T-helper 9 cell (primary cell): ENCODE data around the gene ZEB2.

Experiments
- DNase-seq: peaks from one replicate; pipeline ENCODE4 v3.0.0-alpha.2; 2020

ZEB2 gene

GRCh38 chr2:144528108-144528507 is 8.2 kb upstream of the ZEB2 start:
- DNase-seq = no peak

GRCh38 chr2:144526831-144527230 is 6.9 kb upstream of the ZEB2 start:
- no peak for DNase-seq

- no peak for DNase-seq
These were observed 4.4 kb upstream of the ZEB2 start for GRCh38 chr2:144524118-144525009.

GRCh38 chr2:144523596-144524117 is 3.7 kb upstream of the ZEB2 start:
- no peak for DNase-seq

- no peak for DNase-seq
These were observed 3.1 kb upstream of the ZEB2 start for GRCh38 chr2:144522897-144523595.

- no peak for DNase-seq
These were observed 2.4 kb upstream of the ZEB2 start for GRCh38 chr2:144522176-144522896.

- no peak for DNase-seq
These were observed 1.8 kb upstream of the ZEB2 start for GRCh38 chr2:144521686-144522085.

- no peak for DNase-seq
These were observed 1.0 kb upstream of the ZEB2 start for GRCh38 chr2:144520756-144521487.

- DNase-seq = no peak
These were observed 354 bp downstream of the ZEB2 start for GRCh38 chr2:144519597-144519933.

GRCh38 chr2:144518748-144519596 is 947 bp downstream of the ZEB2 start:
- DNase-seq = no peak

GRCh38 chr2:144517866-144518747 is 1.8 kb downstream of the ZEB2 start:
- no peak for DNase-seq

GRCh38 chr2:144516981-144517865 is 2.7 kb downstream of the ZEB2 start:
- DNase-seq = no peak

- DNase-seq = no peak
These were observed 3.4 kb downstream of the ZEB2 start for GRCh38 chr2:144516411-144516980.

GRCh38 chr2:144515696-144516410 is 4.1 kb downstream of the ZEB2 start:
- no peak for DNase-seq

GRCh38 chr2:144515099-144515695 is 4.7 kb downstream of the ZEB2 start:
- no peak for DNase-seq

GRCh38 chr2:144514616-144515091 is 5.3 kb downstream of the ZEB2 start:
- no peak for DNase-seq

- no peak for DNase-seq
These were observed 6.4 kb downstream of the ZEB2 start for GRCh38 chr2:144513388-144514101.
